OCI-LY1 (cell line): Measurements from ENCODE around the gene ABR.

Experiments used
- CTCF ChIP-seq: fragments of 200-600 bp; sonication (generic), shearing (Covaris generic); IDR thresholded peaks from 2 replicates; pipeline ENCODE4 v1.5.1; 2017; ENCODE audit warnings: mild to moderate bottlenecking, antibody characterized with exemption, low read length, moderate library complexity, mixed read lengths
- EZH2 ChIP-seq: fragments of 200-600 bp; sonication (generic), shearing (Covaris generic); IDR thresholded peaks from 2 replicates; pipeline ENCODE4 v1.8.0; 2017; ENCODE audit warnings: borderline replicate concordance, mixed run types, mild to moderate bottlenecking, antibody characterized with exemption, low read length, moderate library complexity, mixed read lengths

- TF ChIP-seq CTCF (no peak), EZH2 (no peak)
Measured at GRCh38 chr17:1177016-1177700, 2.6 kb downstream of the ABR start.
